SU-DHL-6 (cell line): ENCODE measurements around the gene MTCL1.

Experiments used
- H2AFZ ChIP-seq: fragments of 200-600 bp; sonication (generic); 2 replicates; pipeline ENCODE4 v1.6.1; 2014; ENCODE audit warnings: low read depth, mild to moderate bottlenecking, moderate library complexity, mixed read lengths, antibody characterized with exemption, low read length; ENCODE audit not compliant: severe bottlenecking
- H3F3A ChIP-seq: fragments of 200-600 bp; shearing (Covaris generic); 2 replicates; pipeline ENCODE4 v1.6.0; 2016; ENCODE audit warnings: antibody characterized with exemption, mild to moderate bottlenecking; ENCODE audit not compliant: insufficient read depth
- H3K27ac ChIP-seq: fragments of 200-600 bp; sonication (generic); 2 replicates; pipeline ENCODE4 v1.5.1; 2016; ENCODE audit warnings: low read depth, mild to moderate bottlenecking, low read length, moderate library complexity, mixed read lengths
- H3K27me3 ChIP-seq: fragments of 200-600 bp; sonication (generic), shearing (Covaris generic); 2 replicates; pipeline ENCODE4 v1.6.0; 2014; ENCODE audit warnings: mild to moderate bottlenecking, low read length
- H3K36me3 ChIP-seq: fragments of 200-600 bp; sonication (generic); 2 replicates; pipeline ENCODE4 v1.6.1; 2014; ENCODE audit warnings: mild to moderate bottlenecking, low read length, mixed read lengths
- H3K4me2 ChIP-seq: fragments of 300-600, 200-600 bp; shearing (Covaris generic), sonication (generic); 2 replicates; pipeline ENCODE4 v1.6.0; 2014; ENCODE audit warnings: low read length, low read depth, mild to moderate bottlenecking; ENCODE audit not compliant: poor library complexity, severe bottlenecking
- H3K4me3 ChIP-seq: fragments of 200-600 bp; sonication (generic); 2 replicates; pipeline ENCODE4 v1.5.1; 2014; ENCODE audit warnings: antibody characterized with exemption, low read length, mild to moderate bottlenecking, mixed read lengths; ENCODE audit not compliant: insufficient read depth, poor library complexity, severe bottlenecking
- H3K79me2 ChIP-seq: fragments of 200-600 bp; sonication (generic); 2 replicates; pipeline ENCODE4 v1.6.1; 2014; ENCODE audit warnings: mild to moderate bottlenecking, low read length, moderate library complexity; ENCODE audit not compliant: insufficient read depth
- H3K9ac ChIP-seq: fragments of 200-600 bp; sonication (generic); 2 replicates; pipeline ENCODE4 v1.7.0; 2014; ENCODE audit warnings: mild to moderate bottlenecking, low read length
- H3K9me2 ChIP-seq: fragments of 200-600 bp; sonication (generic); replicated peaks from 2 replicates; pipeline ENCODE4 v1.6.1; 2014; ENCODE audit warnings: low read length; ENCODE audit not compliant: insufficient read depth
- H3K9me3 ChIP-seq: fragments of 200-600 bp; sonication (generic); 2 replicates; pipeline ENCODE4 v1.6.1; 2014; ENCODE audit warnings: low read length, mixed read lengths; ENCODE audit not compliant: insufficient read depth
- H4K20me1 ChIP-seq: fragments of 200-600 bp; sonication (generic); 2 replicates; pipeline ENCODE4 v1.6.1; 2014; ENCODE audit warnings: low read depth, mild to moderate bottlenecking, antibody characterized with exemption, low read length, moderate library complexity, mixed read lengths
- CTCF ChIP-seq: fragments of 200-600 bp; sonication (generic); IDR thresholded peaks from one replicate; pipeline ENCODE4 v1.5.1; 2017; ENCODE audit warnings: antibody characterized with exemption, mild to moderate bottlenecking, low read length, moderate library complexity; ENCODE audit not compliant: insufficient read depth, poor library complexity, severe bottlenecking
- EZH2phosphoT487 ChIP-seq: fragments of 200-600 bp; sonication (generic), shearing (Covaris generic); conservative IDR thresholded peaks from 2 replicates; pipeline ENCODE4 v1.6.1; 2018; ENCODE audit warnings: mild to moderate bottlenecking, antibody characterized with exemption, low read length, moderate library complexity, mixed read lengths

Gene MTCL1

GRCh38 chr18:8843005-8843404 is 137.6 kb downstream of the MTCL1 start:
- Histone ChIP-seq H3K27ac (no peak overlapping the region), H3K4me3 (no peak overlapping the region), H3F3A (no peaks in the 10 kb centered on the region), H4K20me1 (no peaks in the 10 kb centered on the region), H2AFZ (no peak overlapping the region), H3K36me3 (no peaks in the 10 kb centered on the region), H3K9me3 (no peaks in the 10 kb centered on the region), H3K9ac (no peak overlapping the region), H3K79me2 (no peaks in the 10 kb centered on the region), H3K27me3 (no peaks in the 10 kb centered on the region), H3K9me2 (no peaks in the 10 kb centered on the region), H3K4me2 (no peak overlapping the region)
- TF ChIP-seq CTCF = no peak
- no peak for TF ChIP-seq EZH2phosphoT487

- H3K9ac ChIP-seq = no peak overlapping the region
- H3K27me3 ChIP-seq = no peaks in the 10 kb centered on the region
- no peak overlapping the region for H2AFZ ChIP-seq
- no peaks in the 10 kb centered on the region for H3K36me3 ChIP-seq
- H3K4me2 ChIP-seq = no peak overlapping the region
- H3K9me3 ChIP-seq = no peaks in the 10 kb centered on the region
- no peak overlapping the region for H3K4me3 ChIP-seq
- no peaks in the 10 kb centered on the region for H4K20me1 ChIP-seq
- no peak for TF ChIP-seq EZH2phosphoT487
- no peaks in the 10 kb centered on the region for H3F3A ChIP-seq
- no peak overlapping the region for H3K27ac ChIP-seq
- no peaks in the 10 kb centered on the region for H3K9me2 ChIP-seq
- no peaks in the 10 kb centered on the region for H3K79me2 ChIP-seq
Observed at GRCh38 chr18:8844721-8845148, 139.4 kb downstream of the MTCL1 start.

- no peak overlapping the region for H3K4me3 ChIP-seq
- no peak overlapping the region for H3K9ac ChIP-seq
- H3K4me2 ChIP-seq = no peak overlapping the region
- H3K36me3 ChIP-seq = no peaks in the 10 kb centered on the region
- H3K9me3 ChIP-seq = no peaks in the 10 kb centered on the region
- H2AFZ ChIP-seq = no peak overlapping the region
- H3F3A ChIP-seq = no peaks in the 10 kb centered on the region
- H4K20me1 ChIP-seq = no peaks in the 10 kb centered on the region
- no peaks in the 10 kb centered on the region for H3K9me2 ChIP-seq
- no peaks in the 10 kb centered on the region for H3K27me3 ChIP-seq
- H3K27ac ChIP-seq = no peak overlapping the region
- TF ChIP-seq EZH2phosphoT487 = no peak
- no peak for TF ChIP-seq CTCF
- H3K79me2 ChIP-seq = no peaks in the 10 kb centered on the region
Observed at GRCh38 chr18:8845506-8845905, 140.2 kb downstream of the MTCL1 start.

GRCh38 chr18:8847066-8847755 is 141.9 kb downstream of the MTCL1 start:
- no peaks in the 10 kb centered on the region; the same call in 1 of the 2 replicates for H3K27me3 ChIP-seq
- no peaks in the 10 kb centered on the region for H3F3A ChIP-seq
- H3K36me3 ChIP-seq = no peaks in the 10 kb centered on the region
- no peak overlapping the region for H3K4me3 ChIP-seq
- no peaks in the 10 kb centered on the region for H3K9me2 ChIP-seq
- H3K9ac ChIP-seq = no peak overlapping the region
- no peak overlapping the region for H3K4me2 ChIP-seq
- no peaks in the 10 kb centered on the region for H3K79me2 ChIP-seq
- no peaks in the 10 kb centered on the region for H3K9me3 ChIP-seq
- no peak overlapping the region for H2AFZ ChIP-seq
- H4K20me1 ChIP-seq = no peaks in the 10 kb centered on the region
- H3K27ac ChIP-seq = no peak overlapping the region
- no peak for TF ChIP-seq CTCF
- TF ChIP-seq EZH2phosphoT487 = no peak
